HEK293T (cell line): ENCODE data around the gene AP3D1.

Source experiments
- ARNT ChIP-seq: fragments of 450-650 bp; IDR thresholded peaks from 2 replicates; pipeline ENCODE4 v1.6.1; 2017; ENCODE audit warnings: mild to moderate bottlenecking
- BHLHE40 ChIP-seq: fragments of 450-650 bp; IDR thresholded peaks from 2 replicates; pipeline ENCODE4 v1.6.1; 2016; ENCODE audit warnings: mild to moderate bottlenecking, moderate library complexity, borderline replicate concordance
- CTBP1 ChIP-seq: fragments of 450-650 bp; IDR thresholded peaks from 2 replicates; pipeline ENCODE4 v1.6.1; 2016; ENCODE audit warnings: borderline replicate concordance
- FOXK2 ChIP-seq: fragments of 450-650 bp; IDR thresholded peaks from 2 replicates; pipeline ENCODE4 v1.6.1; 2016; ENCODE audit warnings: mild to moderate bottlenecking
- FOXM1 ChIP-seq: fragments of 450-650 bp; IDR thresholded peaks from 2 replicates; pipeline ENCODE4 v1.6.1; 2017; ENCODE audit warnings: mild to moderate bottlenecking, borderline replicate concordance
- HDGF ChIP-seq: fragments of 450-650 bp; IDR thresholded peaks from 2 replicates; pipeline ENCODE4 v1.6.1; 2017; ENCODE audit warnings: antibody characterized with exemption, borderline replicate concordance
- L3MBTL2 ChIP-seq: fragments of 450-650 bp; conservative IDR thresholded peaks from 2 replicates; pipeline ENCODE4 v1.6.1; 2016; ENCODE audit warnings: mild to moderate bottlenecking
- NFRKB ChIP-seq: fragments of 450-650 bp; IDR thresholded peaks from 2 replicates; pipeline ENCODE4 v1.6.1; 2016; ENCODE audit warnings: mild to moderate bottlenecking, moderate library complexity
- PKNOX1 ChIP-seq: fragments of 450-650 bp; IDR thresholded peaks from 2 replicates; pipeline ENCODE4 v1.6.1; 2016
- SP1 ChIP-seq: fragments of 450-650 bp; IDR thresholded peaks from 2 replicates; pipeline ENCODE4 v1.6.1; 2017
- SUZ12 ChIP-seq: fragments of 450-650 bp; IDR thresholded peaks from 2 replicates; pipeline ENCODE4 v1.6.1; 2016; ENCODE audit warnings: mild to moderate bottlenecking
- TARDBP ChIP-seq: fragments of 450-650 bp; IDR thresholded peaks from 2 replicates; pipeline ENCODE4 v1.6.1; 2016
- ZNF384 ChIP-seq: fragments of 450-650 bp; IDR thresholded peaks from 2 replicates; pipeline ENCODE4 v1.6.1; 2016

GRCh38 chr19:2157452-2157851 is 6.1 kb upstream of the AP3D1 start:
- TF ChIP-seq NFRKB (no peak), SP1 (no peak), SUZ12 (no peak), L3MBTL2 (no peak), BHLHE40 (no peak), TARDBP (no peak), ZNF384 (no peak), ARNT (no peak), HDGF (no peak), PKNOX1 (no peak), CTBP1 (no peak), FOXM1 (no peak), FOXK2 (no peak)
